ENCODE results near the gene CHTOP.
"Not testable (repeated sequence)": the region's sequence is repeated elsewhere in the genome, so short reads cannot be mapped to it uniquely, and the experiment has no call there.

CHTOP gene

GRCh38 chr1:153668672-153669071, 34.8 kb downstream of the CHTOP start:
- no CpG with 5 or more reads among the region's 8 CpGs for WGBS (ENCODE audit: extremely low coverage, insufficient coverage, low lambda C conversion rate)
- H3K36me3 ChIP-seq (ENCODE audit: control insufficient read depth, insufficient read depth, low read length): peaks cover 18% of the 10 kb centered on the region

GRCh38 chr1:153669606-153670005, 35.7 kb downstream of the CHTOP start:
- Histone ChIP-seq H2BK5ac (ENCODE audit: low read length) (no peak overlapping the region), H3K4me1 (ENCODE audit: control insufficient read depth, low read depth, low read length) (no peaks in the 10 kb centered on the region), H3K18ac (ENCODE audit: low read length) (no peak overlapping the region), H3K4me3 (ENCODE audit: low read length) (peak overlapping the region; percentile 97), H3K79me1 (ENCODE audit: low read length) (peaks cover 8% of the 10 kb centered on the region), H3K4ac (ENCODE audit: low read depth, low read length) (no peak overlapping the region), H3K79me2 (ENCODE audit: control insufficient read depth, insufficient read depth, low read length) (peaks cover 28% of the 10 kb centered on the region), H3K36me3 (ENCODE audit: control insufficient read depth, insufficient read depth, low read length) (peaks cover 15% of the 10 kb centered on the region), H3K27me3 (ENCODE audit: insufficient read depth, low read length, poor library complexity) (no peaks in the 10 kb centered on the region), H2AK5ac (ENCODE audit: low read length) (no peak overlapping the region), H4K8ac (ENCODE audit: low read depth, low read length) (no peak overlapping the region), H3K23ac (ENCODE audit: low read length) (no peak overlapping the region), H2BK15ac (replicated peaks; ENCODE audit: low read depth) (no peak overlapping the region), H2BK120ac (ENCODE audit: low read depth, low read length) (no peak overlapping the region), H4K5ac (ENCODE audit: low read length) (no peak overlapping the region), H3K56ac (ENCODE audit: low read length) (peak overlapping the region; percentile 85), H3K27ac (ENCODE audit: low read depth, low read length) (no peak overlapping the region), H3K4me2 (ENCODE audit: low read length) (peak overlapping the region; percentile 77), H3K9ac (ENCODE audit: low read length) (peak overlapping the region; percentile 96)
- no peak for DNase-seq
- WGBS (ENCODE audit: extremely low coverage, insufficient coverage, low lambda C conversion rate): no CpG with 5 or more reads among the region's 6 CpGs

More at GRCh38 chr1:153668672-153669071, 34.8 kb downstream of the CHTOP start:
- not testable (repeated sequence) for DNase-seq; H3K4me3 ChIP-seq (ENCODE audit: low read length); H4K8ac ChIP-seq (ENCODE audit: low read depth, low read length); H3K56ac ChIP-seq (ENCODE audit: low read length); H3K4ac ChIP-seq (ENCODE audit: low read depth, low read length); H2AK5ac ChIP-seq (ENCODE audit: low read length); H3K9ac ChIP-seq (ENCODE audit: low read length); H3K18ac ChIP-seq (ENCODE audit: low read length); H3K23ac ChIP-seq (ENCODE audit: low read length); H3K4me1 ChIP-seq (ENCODE audit: control insufficient read depth, low read depth, low read length); H3K79me1 ChIP-seq (ENCODE audit: low read length); H4K5ac ChIP-seq (ENCODE audit: low read length); H3K27me3 ChIP-seq (ENCODE audit: insufficient read depth, low read length, poor library complexity); H2BK15ac ChIP-seq (replicated peaks; ENCODE audit: low read depth); H2BK5ac ChIP-seq (ENCODE audit: low read length); H3K4me2 ChIP-seq (ENCODE audit: low read length); H3K27ac ChIP-seq (ENCODE audit: low read depth, low read length); H2BK120ac ChIP-seq (ENCODE audit: low read depth, low read length)
- peaks cover 28% of the 10 kb centered on the region for H3K79me2 ChIP-seq (ENCODE audit: control insufficient read depth, insufficient read depth, low read length)

- peak overlapping the region; percentile 97 for H3K4me3 ChIP-seq (ENCODE audit: low read length)
- DNase-seq: no peak
- peak overlapping the region; percentile 32 for H3K23ac ChIP-seq (ENCODE audit: low read length)
- peak overlapping the region; percentile 71 for H2AK5ac ChIP-seq (ENCODE audit: low read length)
- H3K9ac ChIP-seq (ENCODE audit: low read length): peak overlapping the region; percentile 96
- no peak overlapping the region for H2BK15ac ChIP-seq (replicated peaks; ENCODE audit: low read depth)
- WGBS (ENCODE audit: extremely low coverage, insufficient coverage, low lambda C conversion rate): no CpG with 5 or more reads among the region's 22 CpGs
- peak overlapping the region; percentile 28 for H3K4ac ChIP-seq (ENCODE audit: low read depth, low read length)
- peaks cover 13% of the 10 kb centered on the region for H3K36me3 ChIP-seq (ENCODE audit: control insufficient read depth, insufficient read depth, low read length)
- H3K4me1 ChIP-seq (ENCODE audit: control insufficient read depth, low read depth, low read length): no peaks in the 10 kb centered on the region
- peak overlapping the region; percentile 94 for H3K18ac ChIP-seq (ENCODE audit: low read length)
- H3K79me2 ChIP-seq (ENCODE audit: control insufficient read depth, insufficient read depth, low read length): peaks cover 28% of the 10 kb centered on the region
- peak overlapping the region; percentile 1 for H4K5ac ChIP-seq (ENCODE audit: low read length)
- H3K79me1 ChIP-seq (ENCODE audit: low read length): peaks cover 8% of the 10 kb centered on the region
- H4K8ac ChIP-seq (ENCODE audit: low read depth, low read length): no peak overlapping the region
- no peaks in the 10 kb centered on the region for H3K27me3 ChIP-seq (ENCODE audit: insufficient read depth, low read length, poor library complexity)
- peak overlapping the region; percentile 85 for H3K56ac ChIP-seq (ENCODE audit: low read length)
- no peak overlapping the region for H2BK5ac ChIP-seq (ENCODE audit: low read length)
- H2BK120ac ChIP-seq (ENCODE audit: low read depth, low read length): peak overlapping the region; percentile 64
- H3K27ac ChIP-seq (ENCODE audit: low read depth, low read length): no peak overlapping the region
- H3K4me2 ChIP-seq (ENCODE audit: low read length): peak overlapping the region; percentile 77
Measured at GRCh38 chr1:153670257-153670858, 36.5 kb downstream of the CHTOP start.

- peak within 1 kb of the TSS; percentile 96 for H3K9ac ChIP-seq (ENCODE audit: low read length)
- H3K4me2 ChIP-seq (ENCODE audit: low read length): peak within 1 kb of the TSS; percentile 91
- H3K27ac ChIP-seq (ENCODE audit: low read depth, low read length): peak within 1 kb of the TSS; percentile 3
- peak within 1 kb of the TSS; percentile 72 for H4K5ac ChIP-seq (ENCODE audit: low read length)
- H3K27me3 ChIP-seq (ENCODE audit: insufficient read depth, low read length, poor library complexity): no peaks in the 10 kb centered on the region
- H2AK5ac ChIP-seq (ENCODE audit: low read length): peak within 1 kb of the TSS; percentile 71
- H3K4ac ChIP-seq (ENCODE audit: low read depth, low read length): peak within 1 kb of the TSS; percentile 28
- peaks cover 11% of the 10 kb centered on the region for H3K36me3 ChIP-seq (ENCODE audit: control insufficient read depth, insufficient read depth, low read length)
- H2BK5ac ChIP-seq (ENCODE audit: low read length): no peak within 1 kb of the TSS
- peak; percentile 100 for DNase-seq
- peaks cover 8% of the 10 kb centered on the region for H3K79me1 ChIP-seq (ENCODE audit: low read length)
- H4K8ac ChIP-seq (ENCODE audit: low read depth, low read length): no peak within 1 kb of the TSS
- peak within 1 kb of the TSS; percentile 32 for H3K23ac ChIP-seq (ENCODE audit: low read length)
- peak within 1 kb of the TSS; percentile 97 for H3K4me3 ChIP-seq (ENCODE audit: low read length)
- H2BK15ac ChIP-seq (replicated peaks; ENCODE audit: low read depth): no peak within 1 kb of the TSS
- H3K79me2 ChIP-seq (ENCODE audit: control insufficient read depth, insufficient read depth, low read length): peaks cover 28% of the 10 kb centered on the region
- peak within 1 kb of the TSS; percentile 85 for H3K56ac ChIP-seq (ENCODE audit: low read length)
- no peaks in the 10 kb centered on the region for H3K4me1 ChIP-seq (ENCODE audit: control insufficient read depth, low read depth, low read length)
- WGBS (ENCODE audit: extremely low coverage, insufficient coverage, low lambda C conversion rate): no CpG with 5 or more reads among the region's 35 CpGs
- H3K18ac ChIP-seq (ENCODE audit: low read length): peak within 1 kb of the TSS; percentile 94
- peak within 1 kb of the TSS; percentile 64 for H2BK120ac ChIP-seq (ENCODE audit: low read depth, low read length)
Measured at GRCh38 chr1:153670859-153671627, 37.2 kb downstream of the CHTOP start, which contains the start of gene ILF2. ILF2 (minus strand) TSS chr1:153670993; CDS start chr1:153670922, 71 bp downstream.

GRCh38 chr1:153671628-153672353, 37.9 kb downstream of the CHTOP start:
- DNase-seq; H3K23ac ChIP-seq (ENCODE audit: low read length); H3K36me3 ChIP-seq (ENCODE audit: control insufficient read depth, insufficient read depth, low read length); H3K27me3 ChIP-seq (ENCODE audit: insufficient read depth, low read length, poor library complexity); H2BK120ac ChIP-seq (ENCODE audit: low read depth, low read length); H3K18ac ChIP-seq (ENCODE audit: low read length); H2AK5ac ChIP-seq (ENCODE audit: low read length); H4K8ac ChIP-seq (ENCODE audit: low read depth, low read length); H3K79me1 ChIP-seq (ENCODE audit: low read length); H2BK5ac ChIP-seq (ENCODE audit: low read length); H3K4me1 ChIP-seq (ENCODE audit: control insufficient read depth, low read depth, low read length); H2BK15ac ChIP-seq (replicated peaks; ENCODE audit: low read depth); H3K4ac ChIP-seq (ENCODE audit: low read depth, low read length): not testable (repeated sequence)
- Histone ChIP-seq H3K56ac (ENCODE audit: low read length) (peak overlapping the region; percentile 83), H3K9ac (ENCODE audit: low read length) (peak overlapping the region; percentile 81), H3K4me2 (ENCODE audit: low read length) (peak overlapping the region; percentile 91), H3K4me3 (ENCODE audit: low read length) (peak overlapping the region; percentile 74), H3K27ac (ENCODE audit: low read depth, low read length) (peak overlapping the region; percentile 3), H3K79me2 (ENCODE audit: control insufficient read depth, insufficient read depth, low read length) (peaks cover 28% of the 10 kb centered on the region), H4K5ac (ENCODE audit: low read length) (peak overlapping the region; percentile 72)
- WGBS (ENCODE audit: extremely low coverage, insufficient coverage, low lambda C conversion rate): no CpG with 5 or more reads among the region's 28 CpGs

All from mesendoderm (in vitro differentiated cells).